ENCODE measurements around the gene FAM228A. TPM values are rescaled to one million over a fixed set of nuclear protein-coding genes. Genes with fewer than 3 reads are reported as not detected.

FAM228A gene
- total and polyA plus RNA-seq, 2 experiments from 2014 or later, result 0.13 TPM; not detected in 1

DNA sequence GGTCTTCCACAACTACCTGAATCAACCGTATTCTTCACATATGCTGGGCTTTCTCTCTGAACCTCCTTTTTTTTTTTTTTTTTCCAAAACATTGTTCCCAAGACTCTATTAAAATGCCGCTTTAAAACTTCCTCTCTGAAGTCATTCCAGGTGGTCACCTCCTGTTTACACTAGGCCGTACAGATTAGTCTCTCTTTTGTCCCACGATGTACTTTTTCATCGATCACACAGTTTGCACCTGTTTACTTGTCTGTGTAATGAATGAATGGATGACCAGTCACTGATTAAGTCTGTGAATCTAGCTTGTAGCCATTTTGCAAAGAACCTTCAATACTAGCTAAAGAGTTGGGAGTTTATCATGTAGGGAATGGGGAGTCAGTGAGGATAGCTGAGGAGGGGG is 16.7 kb upstream of the FAM228A start:
- no peak overlapping the region for H3K4me2 ChIP-seq
- H3K27me3 ChIP-seq, result no peaks in the 10 kb centered on the region
- H3K9me2 ChIP-seq (replicated peaks; ENCODE audit: insufficient read depth), result no peaks in the 10 kb centered on the region
- H3K27ac ChIP-seq, result no peak overlapping the region
- peaks cover 4% of the 10 kb centered on the region for H3K9me3 ChIP-seq (ENCODE audit: low read depth)
- no peaks in the 10 kb centered on the region for H3K36me3 ChIP-seq (replicated peaks; ENCODE audit: insufficient read depth, low read depth)
- H4K20me1 ChIP-seq (ENCODE audit: insufficient read depth, poor library complexity, severe bottlenecking), result no peaks in the 10 kb centered on the region
- H3K79me2 ChIP-seq, result no peaks in the 10 kb centered on the region
- no peaks in the 10 kb centered on the region for H3K4me1 ChIP-seq (ENCODE audit: insufficient read depth)
- TF ChIP-seq EZH2phosphoT487 (IDR thresholded peaks at IDR 0.05; ENCODE audit: low read depth, severe bottlenecking, unreplicated experiment) (no peak), EZH2 (IDR thresholded peaks at IDR 0.05; ENCODE audit: borderline replicate concordance) (no peak)
- TF ChIP-seq, protein P1, sequence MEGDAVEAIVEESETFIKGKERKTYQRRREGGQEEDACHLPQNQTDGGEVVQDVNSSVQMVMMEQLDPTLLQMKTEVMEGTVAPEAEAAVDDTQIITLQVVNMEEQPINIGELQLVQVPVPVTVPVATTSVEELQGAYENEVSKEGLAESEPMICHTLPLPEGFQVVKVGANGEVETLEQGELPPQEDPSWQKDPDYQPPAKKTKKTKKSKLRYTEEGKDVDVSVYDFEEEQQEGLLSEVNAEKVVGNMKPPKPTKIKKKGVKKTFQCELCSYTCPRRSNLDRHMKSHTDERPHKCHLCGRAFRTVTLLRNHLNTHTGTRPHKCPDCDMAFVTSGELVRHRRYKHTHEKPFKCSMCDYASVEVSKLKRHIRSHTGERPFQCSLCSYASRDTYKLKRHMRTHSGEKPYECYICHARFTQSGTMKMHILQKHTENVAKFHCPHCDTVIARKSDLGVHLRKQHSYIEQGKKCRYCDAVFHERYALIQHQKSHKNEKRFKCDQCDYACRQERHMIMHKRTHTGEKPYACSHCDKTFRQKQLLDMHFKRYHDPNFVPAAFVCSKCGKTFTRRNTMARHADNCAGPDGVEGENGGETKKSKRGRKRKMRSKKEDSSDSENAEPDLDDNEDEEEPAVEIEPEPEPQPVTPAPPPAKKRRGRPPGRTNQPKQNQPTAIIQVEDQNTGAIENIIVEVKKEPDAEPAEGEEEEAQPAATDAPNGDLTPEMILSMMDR (IDR thresholded peaks at IDR 0.05; ENCODE audit: poor library complexity), result no peak
- no peak overlapping the region for H3K4me3 ChIP-seq
- 63% methylated on average over 5 of the region's 5 CpGs for WGBS (ENCODE audit: low lambda C conversion rate, missing lambda C conversion rate)
- no peak overlapping the region for H2AFZ ChIP-seq
- DNase-seq (ENCODE audit: low spot score), result no peak

DNA sequence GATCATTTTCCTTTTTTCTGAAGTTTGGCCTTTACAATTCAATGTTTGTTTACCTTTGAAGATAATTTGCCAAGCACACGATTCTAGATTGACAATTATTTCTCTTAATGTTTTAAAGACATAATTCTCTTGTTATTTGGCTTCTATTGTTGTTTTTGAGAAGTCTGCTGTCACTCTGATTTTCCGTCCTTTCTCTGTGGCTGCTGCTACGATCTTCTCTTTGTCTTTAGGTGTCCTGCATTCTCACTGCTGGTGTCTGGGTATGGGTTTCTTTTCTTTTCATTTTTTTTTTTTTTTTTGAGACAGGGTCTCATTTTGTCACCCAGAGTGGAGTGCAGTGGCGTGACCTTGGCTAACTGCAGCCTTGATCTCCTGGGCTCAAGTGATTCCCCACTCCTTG is 15.1 kb upstream of the FAM228A start:
- H3K79me2 ChIP-seq, result no peaks in the 10 kb centered on the region
- peaks cover 4% of the 10 kb centered on the region for H3K9me3 ChIP-seq (ENCODE audit: low read depth)
- H3K9me2 ChIP-seq (replicated peaks; ENCODE audit: insufficient read depth), result no peaks in the 10 kb centered on the region
- H2AFZ ChIP-seq, result no peak overlapping the region
- no peaks in the 10 kb centered on the region for H3K27me3 ChIP-seq
- H3K27ac ChIP-seq, result no peak overlapping the region
- H3K36me3 ChIP-seq (replicated peaks; ENCODE audit: insufficient read depth, low read depth), result no peaks in the 10 kb centered on the region
- no peaks in the 10 kb centered on the region for H3K4me1 ChIP-seq (ENCODE audit: insufficient read depth)
- 92% methylated on average over 4 of the region's 4 CpGs for WGBS (ENCODE audit: low lambda C conversion rate, missing lambda C conversion rate)
- H3K4me2 ChIP-seq, result no peak overlapping the region
- TF ChIP-seq EZH2phosphoT487 (IDR thresholded peaks at IDR 0.05; ENCODE audit: low read depth, severe bottlenecking, unreplicated experiment) (no peak), EZH2 (IDR thresholded peaks at IDR 0.05; ENCODE audit: borderline replicate concordance) (no peak)
- TF ChIP-seq, protein P1 (IDR thresholded peaks at IDR 0.05; ENCODE audit: poor library complexity), result no peak
- no peak overlapping the region for H3K4me3 ChIP-seq
- no peak for DNase-seq (ENCODE audit: low spot score)
- H4K20me1 ChIP-seq (ENCODE audit: insufficient read depth, poor library complexity, severe bottlenecking), result no peaks in the 10 kb centered on the region

DNA sequence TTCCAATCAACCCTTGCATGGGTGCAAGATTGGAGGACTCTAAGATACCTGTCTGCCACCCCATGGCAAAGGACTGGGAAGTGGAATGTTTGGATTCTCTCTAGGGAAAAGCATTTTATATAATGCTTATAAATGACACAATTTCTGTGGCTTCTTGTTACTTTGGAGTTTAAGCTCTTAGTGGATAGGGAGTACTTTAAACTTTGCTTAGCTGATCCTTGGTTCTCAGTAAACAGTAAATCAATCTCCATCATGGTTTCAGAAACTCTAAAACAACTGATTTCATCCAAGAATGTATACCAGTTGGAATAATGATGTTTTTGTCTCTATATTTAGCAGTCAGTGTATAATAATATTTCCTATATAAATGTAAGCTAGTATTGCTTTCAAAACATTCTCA is 14.1 kb upstream of the FAM228A start:
- Histone ChIP-seq H3K9me2 (replicated peaks; ENCODE audit: insufficient read depth) (no peaks in the 10 kb centered on the region), H4K20me1 (ENCODE audit: insufficient read depth, poor library complexity, severe bottlenecking) (no peaks in the 10 kb centered on the region), H3K36me3 (replicated peaks; ENCODE audit: insufficient read depth, low read depth) (no peaks in the 10 kb centered on the region), H3K9me3 (ENCODE audit: low read depth) (peaks cover 4% of the 10 kb centered on the region), H3K4me3 (no peak overlapping the region), H3K27me3 (no peaks in the 10 kb centered on the region), H3K79me2 (no peaks in the 10 kb centered on the region), H2AFZ (no peak overlapping the region), H3K4me2 (no peak overlapping the region), H3K4me1 (ENCODE audit: insufficient read depth) (no peaks in the 10 kb centered on the region), H3K27ac (no peak overlapping the region)
- TF ChIP-seq EZH2 (IDR thresholded peaks at IDR 0.05; ENCODE audit: borderline replicate concordance), result no peak
- TF ChIP-seq, protein P1 (IDR thresholded peaks at IDR 0.05; ENCODE audit: poor library complexity), result no peak
- TF ChIP-seq EZH2phosphoT487 (IDR thresholded peaks at IDR 0.05; ENCODE audit: low read depth, severe bottlenecking, unreplicated experiment), result no peak
- no peak for DNase-seq (ENCODE audit: low spot score)

DNA sequence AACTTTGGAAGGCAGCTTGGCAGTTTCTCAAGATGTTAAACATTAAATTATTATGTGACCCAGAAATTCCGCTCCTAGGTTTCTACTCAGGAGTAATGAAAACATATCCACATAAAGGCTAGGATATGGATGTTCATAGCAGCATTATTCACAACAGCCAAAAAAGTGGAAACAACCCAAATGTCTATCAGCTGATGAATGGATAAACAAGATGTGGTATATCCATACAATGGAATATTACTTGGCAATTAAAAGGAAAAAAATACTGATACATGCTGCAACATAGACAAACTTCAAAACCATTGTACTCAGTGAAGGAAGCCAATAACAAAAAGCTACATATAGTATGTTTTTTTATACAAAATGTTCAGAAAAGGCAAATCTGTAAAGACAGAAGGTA is 12.4 kb upstream of the FAM228A start:
- H3K9me2 ChIP-seq (replicated peaks; ENCODE audit: insufficient read depth), result no peaks in the 10 kb centered on the region
- no peak overlapping the region for H3K4me2 ChIP-seq
- H3K27ac ChIP-seq, result no peak overlapping the region
- 100% methylated on average over 1 of the region's 1 CpG for WGBS (ENCODE audit: low lambda C conversion rate, missing lambda C conversion rate)
- H3K36me3 ChIP-seq (replicated peaks; ENCODE audit: insufficient read depth, low read depth), result no peaks in the 10 kb centered on the region
- H3K79me2 ChIP-seq, result no peaks in the 10 kb centered on the region
- no peaks in the 10 kb centered on the region for H3K4me1 ChIP-seq (ENCODE audit: insufficient read depth)
- no peaks in the 10 kb centered on the region for H4K20me1 ChIP-seq (ENCODE audit: insufficient read depth, poor library complexity, severe bottlenecking)
- H3K27me3 ChIP-seq, result no peaks in the 10 kb centered on the region
- TF ChIP-seq EZH2 (IDR thresholded peaks at IDR 0.05; ENCODE audit: borderline replicate concordance) (no peak), EZH2phosphoT487 (IDR thresholded peaks at IDR 0.05; ENCODE audit: low read depth, severe bottlenecking, unreplicated experiment) (no peak)
- TF ChIP-seq, protein P1 (IDR thresholded peaks at IDR 0.05; ENCODE audit: poor library complexity), result no peak
- H3K4me3 ChIP-seq, result no peak overlapping the region
- DNase-seq (ENCODE audit: low spot score), result no peak
- H3K9me3 ChIP-seq (ENCODE audit: low read depth), result peaks cover 4% of the 10 kb centered on the region
- H2AFZ ChIP-seq, result no peak overlapping the region
